K562 (cell line): ENCODE data around the gene MOCOS. TPM values are rescaled to one million over a fixed set of nuclear protein-coding genes. Genes with fewer than 3 reads are reported as not detected.

Experiments
- ATAC-seq: fragments of 200-7000 bp; cut with Tn5 transposase; 3 replicates; pipeline ENCODE4 v1.9.1; 2020; ENCODE audit warnings: moderate library complexity
- BruUV-seq: library from RNA; stranded (reverse); fragments of 400-500 nt; replicated peaks from 2 replicates; lab custom pipeline; 2021; lab: Mats Ljungman, UMichigan
- CTCF ChIA-PET: fragments of 300-600 bp; formaldehyde crosslinking; extraction: SDS; loops from one replicate; lab custom pipeline; 2021; ENCODE audit warnings: low intra/inter-chr PET ratio; lab: Yijun Ruan, JAX
- POLR2A ChIA-PET: fragments of 300-600, 350-650 bp; sonication (Branson Sonifier 250); formaldehyde crosslinking; extraction: SDS; loops from one replicate; lab custom pipeline; 2021; ENCODE audit warnings: antibody characterized with exemption, inconsistent platforms; lab: Yijun Ruan, JAX
- DNase-seq, 4 experiments: peaks; one replicate each; pipeline versions ENCODE4 v3.0.0 to v3.0.0-alpha.2; 2011 to 2018; ENCODE audit warnings: low spot score in 3 of 4, mixed read lengths in 3 of 4; ENCODE audit errors: extremely low read depth in 1 of 4
- FAIRE-seq: peaks from 2 replicates; lab custom pipeline; 2011; peaks lifted over from hg19 to GRCh38; lab: Jason Lieb, UNC
- H2AFZ ChIP-seq: 2 replicates; pipeline ENCODE4 v1.6.0; 2011; ENCODE audit warnings: low read depth, low read length, control low read depth, inconsistent platforms
- H3K27ac ChIP-seq: fragments of 200-600 bp; 3 replicates; pipeline ENCODE4 v1.8.0; 2011; ENCODE audit warnings: low read depth, mild to moderate bottlenecking, control low read depth, inconsistent platforms, low read length, moderate library complexity, mixed read lengths; ENCODE audit errors: extremely low read depth
- H3K27me3 ChIP-seq, 2 experiments: fragments of 300-600 bp in 1 of 2; 2 replicates in 1 of 2; 3 replicates in 1 of 2; pipeline versions ENCODE4 v1.6.0 to v1.8.0; 2011; ENCODE audit warnings: inconsistent platforms in 2 of 2, low read length in 2 of 2, mild to moderate bottlenecking in 1 of 2, mixed read lengths in 1 of 2, moderate library complexity in 1 of 2; ENCODE audit not compliant: control insufficient read depth in 2 of 2, insufficient read depth in 2 of 2
- H3K36me3 ChIP-seq: fragments of 300-600 bp; 3 replicates; pipeline ENCODE4 v1.8.0; 2011; ENCODE audit warnings: mild to moderate bottlenecking, low read length, inconsistent platforms; ENCODE audit not compliant: control insufficient read depth, insufficient read depth
- H3K4me1 ChIP-seq, 2 experiments: fragments of 200-600 bp in 1 of 2; replicated peaks in 1 of 2; 2 replicates in 1 of 2; 3 replicates in 1 of 2; pipeline versions ENCODE4 v1.5.1 to v1.8.0; 2011; ENCODE audit warnings: inconsistent platforms in 2 of 2, low read length in 2 of 2, mild to moderate bottlenecking in 1 of 2, mixed read lengths in 1 of 2, moderate library complexity in 1 of 2; ENCODE audit not compliant: control insufficient read depth in 2 of 2, insufficient read depth in 2 of 2
- H3K4me2 ChIP-seq: 2 replicates; pipeline ENCODE4 v1.6.1; 2011; ENCODE audit warnings: low read length, control low read depth, inconsistent platforms, mixed read lengths; ENCODE audit not compliant: insufficient read depth
- H3K4me3 ChIP-seq: fragments of 200-600 bp; sonication (generic), shearing (Covaris generic); 2 replicates; pipeline ENCODE4 v1.5.1; 2016; ENCODE audit warnings: control low read depth, inconsistent platforms
- H3K79me2 ChIP-seq: fragments of 200-600 bp; 3 replicates; pipeline ENCODE4 v1.8.0; 2011; ENCODE audit warnings: low read length, inconsistent platforms; ENCODE audit not compliant: control insufficient read depth, insufficient read depth
- H3K9ac ChIP-seq, 2 experiments: 2 replicates each; pipeline versions ENCODE4 v1.6.0 to v1.6.1; 2011; ENCODE audit warnings: low read depth in 2 of 2, low read length in 2 of 2, control low read depth in 1 of 2, inconsistent platforms in 1 of 2, mild to moderate bottlenecking in 1 of 2, mixed read lengths in 1 of 2; ENCODE audit not compliant: insufficient read depth in 1 of 2
- H3K9me1 ChIP-seq: one replicate; pipeline ENCODE4 v1.6.0; 2011; ENCODE audit warnings: inconsistent platforms, mild to moderate bottlenecking, low read length, moderate library complexity; ENCODE audit not compliant: control insufficient read depth, insufficient read depth
- H3K9me3 ChIP-seq: replicated peaks from 2 replicates; pipeline ENCODE4 v1.5.1; 2011; ENCODE audit warnings: low read depth, low read length, inconsistent platforms; ENCODE audit not compliant: control insufficient read depth, insufficient read depth
- H4K20me1 ChIP-seq: replicated peaks from 2 replicates; pipeline ENCODE4 v1.6.1; 2011; ENCODE audit warnings: low read length, inconsistent platforms, mixed read lengths; ENCODE audit not compliant: control insufficient read depth, insufficient read depth
- CEBPB ChIP-seq: fragments of 450-650 bp; IDR thresholded peaks from 2 replicates; pipeline ENCODE4 v1.6.1; 2016; ENCODE audit warnings: missing genetic modification characterization, missing compliant biosample characterization
- CEBPG ChIP-seq, 3 experiments: fragments of 200-800 bp in 1 of 3; sonication (Bioruptor generic) in 1 of 3; sonication (generic) in 1 of 3; formaldehyde crosslinking in 1 of 3; IDR thresholded peaks in 2 of 3; conservative IDR thresholded peaks in 1 of 3; 2 replicates each; pipeline versions ENCODE4 v1.6.1 to v1.8.0; 2016 to 2022; ENCODE audit warnings: missing compliant biosample characterization in 2 of 3, missing genetic modification characterization in 2 of 3, mild to moderate bottlenecking in 1 of 3, missing genetic modification reagents in 1 of 3
- ZNF24 ChIP-seq: fragments of 450-650 bp; IDR thresholded peaks from 2 replicates; pipeline ENCODE4 v1.6.1; 2016
- in situ Hi-C: fragments of 300-500 bp; cut with MboI; formaldehyde crosslinking; loops from 4 replicates; pipeline ENCODE4 v1.15.0; 2018; ENCODE audit warnings: inconsistent platforms, mixed read lengths
- intact Hi-C: fragments of 100-400 bp; cut with micrococcal nuclease; formaldehyde crosslinking; loops from 2 replicates; pipeline ENCODE4 v1.14.2; 2022
- polyA plus RNA-seq, 8 experiments: library from polyadenylated mRNA; depleted of rRNA in 4 of 8; stranded (reverse) in 5 of 8; unstranded in 3 of 8; fragments of >200 nt; fragmentation: Nextera tagmentation in 2 of 8; fragmentation: Illumina TruSeq in 1 of 8; extraction: Ambion mirVana in 2 of 8; extraction: Trizol in 1 of 8; gene quantifications; 2 replicates each; pipeline versions ENCODE4 v1.2.1 to v1.2.3, GENCODE V29; 2011 to 2014; ENCODE audit warnings: inconsistent platforms in 1 of 8, missing spikeins in 1 of 8
- total RNA-seq, 7 experiments: library from RNA; depleted of rRNA in 6 of 7; stranded (reverse); fragments of >200 nt in 6 of 7; fragmentation: Illumina TruSeq in 2 of 7; extraction: Trizol in 2 of 7; gene quantifications; 2 replicates each; pipeline versions ENCODE4 v1.2.1 to v1.2.3, GENCODE V29; 2011 to 2021; ENCODE audit warnings: low replicate concordance in 1 of 7
- TF ChIP-seq, protein P1 (sequence below), 2 experiments: fragments of 450-650 bp in 1 of 2; sonication (generic) in 1 of 2; formaldehyde crosslinking in 1 of 2; IDR thresholded peaks in 1 of 2; conservative IDR thresholded peaks in 1 of 2; 2 replicates each; pipeline versions ENCODE4 v1.6.1 to v1.8.1; 2016 to 2023; ENCODE audit warnings: mild to moderate bottlenecking in 2 of 2, moderate library complexity in 2 of 2, inconsistent platforms in 1 of 2, missing genetic modification reagents in 1 of 2

MOCOS gene
- total and polyA plus RNA-seq, 9 of the 15 experiments (the other 6 are each of a cell fraction or from before 2014, with no cell fraction given), result 4.5 to 12.4 (median 9.1) TPM

DNA sequence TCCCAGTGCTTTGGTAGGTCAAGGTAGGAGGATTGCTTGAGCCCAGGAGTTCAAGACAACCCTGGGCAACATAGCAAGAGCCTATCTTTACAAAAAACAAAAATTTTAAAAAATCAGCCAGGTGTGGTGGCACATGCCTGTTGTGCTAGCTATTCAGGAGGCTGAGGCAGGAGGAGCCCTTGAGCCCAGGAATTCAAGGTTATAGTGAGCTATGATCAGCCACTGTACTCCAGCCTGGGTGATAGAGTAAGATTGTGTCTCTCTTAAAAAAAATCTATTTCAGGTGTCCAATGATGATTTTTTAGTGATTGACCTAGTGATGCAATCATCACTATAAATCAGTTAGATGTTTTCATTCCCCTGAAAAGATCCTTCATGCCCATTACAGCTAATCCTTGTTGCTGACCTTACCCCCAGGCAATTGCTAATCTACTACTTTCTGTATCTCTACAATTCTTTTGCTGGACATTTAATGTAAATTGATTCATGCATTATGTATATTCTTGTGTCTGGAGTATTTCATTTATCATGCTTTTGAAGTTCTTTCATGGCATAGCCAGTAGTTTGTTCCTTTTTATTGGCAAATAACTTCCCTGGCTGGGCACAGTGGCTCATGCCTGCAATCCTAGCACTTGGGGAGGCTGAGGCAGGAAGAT, 10.3 kb downstream of the MOCOS start:
- Histone ChIP-seq H4K20me1 (peaks cover 12% of the 10 kb centered on the region; the same call in 1 of the 2 replicates), H2AFZ (no peak overlapping the region), H3K79me2 (no peaks in the 10 kb centered on the region), H3K4me3 (no peak overlapping the region), H3K9me3 (no peaks in the 10 kb centered on the region), H3K4me2 (no peak overlapping the region), H3K9me1 (peaks cover 4% of the 10 kb centered on the region), H3K36me3 (no peaks in the 10 kb centered on the region; the same call in none of the 3 replicates), H3K27me3 (no peaks in the 10 kb centered on the region), H3K27ac (no peak overlapping the region), H3K9ac (no peak overlapping the region), H3K4me1 (peaks cover 15 to 17% of the 10 kb centered on the region in 2 experiments; a peak in 4 of 5 replicates)
- DNase-seq (no peak), ATAC-seq (no peak), FAIRE-seq (no peak)
- intact Hi-C loops (no loop called here), in situ Hi-C loops (no loop called here)
- ChIA-PET CTCF (no interaction called here), POLR2A (interaction anchor here (0.8 to 1.6 kb wide), 6 partner anchors 9 to 112 kb away, joined by 3 to 5 read pairs (median 4); no protein-coding TSS in a partner anchor)
- no peak for TF ChIP-seq CEBPG (CRISPR knock-in tag; IDR thresholded peaks at IDR 0.05)
- TF ChIP-seq CEBPG (tag; conservative IDR thresholded peaks at IDR 0.05 in 1 of 2, IDR thresholded peaks at IDR 0.05 in 1 of 2), result peak in 1 of 2 experiments; percentile 26; a peak in 1 of 4 replicates
- 0 out of 2 replicates have a peak, but pooled peaks have one; percentile 7 for TF ChIP-seq CEBPB
- no peak for TF ChIP-seq ZNF24
- TF ChIP-seq, protein P1, sequence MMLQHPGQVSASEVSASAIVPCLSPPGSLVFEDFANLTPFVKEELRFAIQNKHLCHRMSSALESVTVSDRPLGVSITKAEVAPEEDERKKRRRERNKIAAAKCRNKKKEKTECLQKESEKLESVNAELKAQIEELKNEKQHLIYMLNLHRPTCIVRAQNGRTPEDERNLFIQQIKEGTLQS (IDR thresholded peaks at IDR 0.05), result peak; percentile 39; the same call in 1 of the 2 replicates
- TF ChIP-seq, protein P1 (CRISPR knock-in tag; conservative IDR thresholded peaks at IDR 0.05), result no peak
- BruUV-seq, result no TSS peak
